Lower lobe of right lung (tissue), 2 donors: ENCODE data around the gene SLA2. TPM values are rescaled to one million over a fixed set of nuclear protein-coding genes. Genes with fewer than 3 reads are reported as not detected.
"Not testable (repeated sequence)": the region's sequence is repeated elsewhere in the genome, so short reads cannot be mapped to it uniquely, and the experiment has no call there.

Source experiments
- ATAC-seq, 2 donors: fragments of 200-7000 bp; cut with Tn5 transposase; one replicate each; pipeline ENCODE4 v1.9.1; 2020 to 2022; ENCODE audit warnings: mild to moderate bottlenecking in 2 of 2, moderate library complexity in 2 of 2
- DNase-seq: peaks from one replicate; pipeline ENCODE4 v3.0.0-alpha.2; 2020
- H3K27ac ChIP-seq: fragments of 200-600 bp; one replicate; pipeline ENCODE4 v1.8.0; 2022
- H3K27me3 ChIP-seq: fragments of 200-600 bp; one replicate; pipeline ENCODE4 v1.8.0; 2022; ENCODE audit warnings: low read depth
- H3K36me3 ChIP-seq: fragments of 200-600 bp; one replicate; pipeline ENCODE4 v1.8.0; 2022; ENCODE audit warnings: mild to moderate bottlenecking
- H3K4me1 ChIP-seq: fragments of 200-600 bp; one replicate; pipeline ENCODE4 v1.8.0; 2022
- H3K4me3 ChIP-seq: fragments of 200-600 bp; one replicate; pipeline ENCODE4 v1.8.0; 2022; ENCODE audit warnings: mild to moderate bottlenecking
- H3K9me3 ChIP-seq: fragments of 200-600 bp; one replicate; pipeline ENCODE4 v1.8.0; 2022
- CTCF ChIP-seq: fragments of 200-600 bp; IDR thresholded peaks from one replicate; pipeline ENCODE4 v1.8.0; 2022; ENCODE audit warnings: antibody characterized with exemption, mild to moderate bottlenecking
- intact Hi-C: fragments of 100-400 bp; cut with DNase I; formaldehyde crosslinking; loops from one replicate; pipeline ENCODE4 v1.11.0; 2022
- total RNA-seq: library from RNA; stranded (reverse); fragmentation: NEBNext Ultra II Directional; extraction: Animal tissue kit (Norgen Biotek cat#: 25700); gene quantifications from one replicate; pipeline ENCODE4 v1.2.1, GENCODE V29; 2021
- donor health status: DM: no; HTN: yes; CAD: no; lungs with severe emphysema.

Gene SLA2
- total RNA-seq, 1 donor from 2014 or later: 1.4 TPM

- no peaks in the 10 kb centered on the region for H3K27me3 ChIP-seq
- H3K36me3 ChIP-seq: no peaks in the 10 kb centered on the region
- TF ChIP-seq CTCF: no peak
- H3K4me1 ChIP-seq: no peaks in the 10 kb centered on the region
- H3K9me3 ChIP-seq: no peaks in the 10 kb centered on the region
- peak overlapping the region; percentile 39 for H3K4me3 ChIP-seq
- peak overlapping the region; percentile 53 for H3K27ac ChIP-seq
- no peak for DNase-seq
- intact Hi-C loops: no loop called here
- ATAC-seq: peak in 1 of 2 donors; percentile 28
These were observed 643 bp downstream of the SLA2 start for GRCh38 chr20:36645353-36645752.

DNA sequence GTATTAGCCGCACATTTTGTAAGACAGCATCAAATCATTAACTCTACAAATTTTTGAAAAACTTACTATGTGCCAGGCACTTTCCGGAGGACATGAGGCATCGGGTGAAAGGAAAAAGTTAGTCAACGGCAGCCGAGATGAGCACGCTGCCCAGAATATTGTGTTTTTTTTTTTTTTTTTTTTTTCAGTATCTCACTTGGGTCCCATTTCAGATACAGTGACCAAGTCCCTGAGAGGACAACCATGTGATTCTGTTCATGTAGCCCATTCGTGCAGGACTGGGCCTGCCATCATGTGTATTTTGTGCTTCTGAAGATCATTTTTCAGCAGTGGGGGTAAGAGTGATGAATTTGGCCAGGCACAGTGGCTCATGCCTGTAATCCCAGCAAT, 1.3 kb downstream of the SLA2 start:
- no peak for DNase-seq
- Histone ChIP-seq H3K4me1 (no peaks in the 10 kb centered on the region), H3K9me3 (no peaks in the 10 kb centered on the region), H3K27ac (no peak overlapping the region), H3K36me3 (no peaks in the 10 kb centered on the region), H3K4me3 (peak overlapping the region; percentile 39), H3K27me3 (no peaks in the 10 kb centered on the region)
- TF ChIP-seq CTCF: no peak
- ATAC-seq: no peak
- intact Hi-C loops: no loop called here

DNA sequence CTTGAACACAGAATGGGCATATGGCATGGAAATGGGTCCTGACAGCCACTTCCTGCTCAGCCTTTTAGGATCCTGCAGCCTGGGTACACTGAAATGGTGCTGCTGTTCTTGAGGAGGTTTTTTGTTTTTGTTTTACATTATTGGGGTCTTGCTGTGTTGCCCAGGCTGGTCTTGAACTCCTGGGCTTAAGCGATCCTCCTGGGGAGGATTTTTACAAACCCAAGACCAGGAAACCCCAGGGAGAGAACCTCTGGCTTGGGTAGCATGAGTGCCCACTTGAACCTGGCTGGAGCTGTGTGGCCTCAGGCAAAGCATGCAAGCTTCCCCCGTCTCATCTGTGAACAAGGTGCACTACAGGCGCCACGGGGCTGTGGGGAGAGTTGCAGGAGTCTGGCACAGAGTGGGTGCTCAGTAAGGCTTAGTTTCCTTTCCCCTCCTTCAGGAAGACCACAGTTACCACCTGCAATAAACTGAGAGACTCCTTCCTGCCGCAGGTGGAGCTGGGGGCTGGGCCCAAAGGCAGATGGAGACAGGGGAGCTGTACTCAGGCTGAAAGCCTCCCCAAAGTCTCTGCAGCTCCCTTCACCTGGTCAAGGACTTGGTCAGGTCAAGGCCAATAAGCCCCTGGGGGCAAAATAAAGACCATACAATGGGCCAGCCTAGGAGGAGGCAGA, 1.8 kb downstream of the SLA2 start:
- Histone ChIP-seq H3K27ac (no peak overlapping the region), H3K4me1 (no peaks in the 10 kb centered on the region), H3K27me3 (no peaks in the 10 kb centered on the region), H3K4me3 (peak overlapping the region; percentile 39), H3K9me3 (no peaks in the 10 kb centered on the region), H3K36me3 (no peaks in the 10 kb centered on the region)
- ATAC-seq: peak; percentile 34 to 35
- TF ChIP-seq CTCF: no peak
- intact Hi-C loops: no loop called here
- no peak for DNase-seq

DNA sequence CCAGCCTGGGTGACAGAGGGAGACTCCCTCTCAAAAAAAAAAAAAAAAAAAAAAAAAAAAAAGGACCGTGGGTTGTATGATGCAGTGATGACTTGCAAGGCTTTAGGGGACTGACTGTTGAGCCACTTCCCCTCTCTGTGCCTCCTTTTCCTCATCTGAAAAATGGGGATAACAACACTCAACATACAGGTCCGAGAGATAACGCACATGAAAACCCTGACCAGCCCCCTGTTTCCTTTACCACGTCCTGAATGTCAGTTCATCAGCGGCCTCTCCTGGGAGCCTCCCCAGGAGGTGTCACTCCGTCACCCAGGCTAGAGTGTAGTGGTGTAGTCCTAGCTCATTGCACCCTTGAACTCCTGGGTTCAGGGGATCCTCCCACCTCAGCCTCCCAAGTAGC, 3.9 kb downstream of the SLA2 start:
- intact Hi-C loops: no loop called here
- no peak for TF ChIP-seq CTCF
- no peak for ATAC-seq
- Histone ChIP-seq H3K27me3 (no peaks in the 10 kb centered on the region), H3K36me3 (no peaks in the 10 kb centered on the region), H3K27ac (no peak overlapping the region), H3K4me3 (no peak overlapping the region), H3K4me1 (no peaks in the 10 kb centered on the region), H3K9me3 (no peaks in the 10 kb centered on the region)
- no peak for DNase-seq

- Histone ChIP-seq H3K9me3 (no peaks in the 10 kb centered on the region), H3K4me3 (no peak overlapping the region), H3K36me3 (no peaks in the 10 kb centered on the region), H3K4me1 (no peaks in the 10 kb centered on the region), H3K27me3 (no peaks in the 10 kb centered on the region), H3K27ac (no peak overlapping the region)
- ATAC-seq (no peak), DNase-seq (no peak)
- TF ChIP-seq CTCF: no peak
- intact Hi-C loops: no loop called here
These were observed 4.5 kb downstream of the SLA2 start for GRCh38 chr20:36641506-36641843.

DNA sequence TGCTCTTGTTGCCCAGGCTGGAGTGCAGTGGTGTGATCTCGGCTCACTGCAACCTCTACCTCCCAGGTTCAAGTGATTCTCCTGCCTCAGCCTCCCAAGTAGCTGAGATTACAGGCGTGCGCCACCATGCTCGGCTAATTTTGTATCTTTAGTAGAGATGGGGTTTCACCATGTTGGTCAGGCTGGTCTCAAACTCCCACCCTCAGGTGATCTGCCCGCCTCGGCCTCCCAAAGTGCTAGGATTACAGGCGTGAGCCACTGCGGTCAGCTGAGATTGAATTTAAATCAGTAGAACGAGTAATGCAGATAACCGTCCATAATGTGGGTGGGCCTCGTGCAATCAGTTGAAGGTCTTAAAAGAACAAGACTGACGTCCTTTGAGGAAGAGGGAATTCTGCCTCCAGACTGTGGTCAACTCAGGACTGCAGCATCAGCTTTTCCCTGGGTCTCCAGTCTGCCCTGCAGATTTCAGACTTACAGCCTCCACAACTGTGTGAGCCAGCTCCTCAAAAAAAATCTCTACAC, 7.1 kb downstream of the SLA2 start:
- H3K9me3 ChIP-seq, H3K36me3 ChIP-seq, H3K27me3 ChIP-seq, H3K4me3 ChIP-seq, DNase-seq, H3K4me1 ChIP-seq, H3K27ac ChIP-seq, intact Hi-C loops, ATAC-seq: not testable (repeated sequence)
